GM19193 (cell line): ENCODE data around the gene MYBPC3.
A peak's percentile ranks its signal among the peaks of the same experiment; 100 is the strongest.

ENCODE experiments used
- POLR2A ChIP-seq: IDR thresholded peaks from 4 replicates; pipeline ENCODE4 v1.6.1; 2011; ENCODE audit not compliant: insufficient read depth, insufficient read length; ENCODE audit errors: extremely low read depth

The MYBPC3 gene

GRCh38 chr11:47352556-47352955, at the start of gene MYBPC3:
Gene MYBPC3 (minus strand): TSS chr11:47352702. CDS start chr11:47352647, 55 bp downstream.
- no peak for TF ChIP-seq POLR2A

- TF ChIP-seq POLR2A = peak; percentile 37
Measured at GRCh38 chr11:47400768-47401279, 48.3 kb upstream of the MYBPC3 start.

DNA sequence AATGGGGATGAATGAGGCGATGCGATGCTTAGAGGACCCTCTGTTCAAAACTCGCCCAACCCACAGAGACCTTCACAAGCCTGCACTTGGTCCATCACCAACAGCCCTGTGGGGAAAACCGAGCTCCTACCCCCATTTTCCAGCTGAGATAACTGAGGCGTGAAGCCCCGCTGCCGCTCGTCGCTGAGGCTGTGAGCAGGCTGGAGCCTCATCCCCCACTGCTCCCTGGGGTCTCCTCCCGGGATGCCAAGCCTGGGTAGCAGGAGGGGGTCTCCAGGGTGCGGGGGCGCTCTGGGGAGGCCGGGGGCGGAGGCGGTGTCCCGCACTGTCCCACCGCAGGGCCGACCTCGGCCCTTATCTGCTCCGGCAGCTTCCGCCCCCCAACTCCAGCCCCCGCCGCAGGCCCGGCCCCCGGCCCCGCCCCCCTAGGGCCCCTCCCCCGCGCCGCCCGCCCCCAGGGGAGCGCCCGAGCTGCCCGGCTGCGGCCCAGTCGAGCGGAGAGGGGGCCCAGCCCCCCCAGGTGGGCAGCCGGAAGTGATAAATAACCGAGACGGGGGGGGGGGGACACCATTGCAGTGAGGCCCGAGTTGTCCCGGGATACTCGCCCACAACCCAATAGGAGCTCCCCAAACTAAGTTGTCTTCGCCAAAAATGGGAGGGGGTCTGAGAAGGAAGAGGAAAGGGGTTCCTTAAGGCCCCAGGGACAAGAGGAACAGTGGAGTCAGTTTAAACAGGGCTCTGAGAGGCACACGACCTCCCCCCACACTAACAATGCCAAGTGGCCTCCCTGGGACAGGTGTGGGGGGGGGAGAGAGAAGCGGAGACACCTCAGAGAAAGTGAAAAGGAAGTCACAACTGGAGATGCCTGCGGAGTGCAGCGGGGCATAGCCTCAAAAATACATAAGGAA, 47.6 kb upstream of the MYBPC3 start:
- peak; percentile 55 for TF ChIP-seq POLR2A

DNA sequence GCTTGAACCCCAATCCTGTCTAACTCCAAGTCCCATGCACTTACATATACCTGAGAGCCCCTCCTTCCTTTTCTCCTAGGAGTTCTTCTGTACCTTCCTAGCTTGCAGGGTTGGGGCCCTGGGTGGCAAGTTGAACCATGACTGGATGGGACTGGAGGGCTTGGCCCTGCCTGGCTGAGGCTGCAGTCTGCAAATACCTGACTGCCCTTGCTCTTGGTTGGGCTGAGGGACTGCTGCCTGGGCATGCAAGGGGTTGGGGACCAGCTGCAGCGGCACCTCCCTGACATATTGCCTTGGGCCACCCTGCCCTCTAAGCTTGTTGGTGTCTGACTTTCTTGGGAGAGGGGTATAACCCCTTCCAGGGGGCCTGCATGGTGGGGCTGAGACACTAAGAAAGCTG, 46.0 kb upstream of the MYBPC3 start:
- no peak for TF ChIP-seq POLR2A

DNA sequence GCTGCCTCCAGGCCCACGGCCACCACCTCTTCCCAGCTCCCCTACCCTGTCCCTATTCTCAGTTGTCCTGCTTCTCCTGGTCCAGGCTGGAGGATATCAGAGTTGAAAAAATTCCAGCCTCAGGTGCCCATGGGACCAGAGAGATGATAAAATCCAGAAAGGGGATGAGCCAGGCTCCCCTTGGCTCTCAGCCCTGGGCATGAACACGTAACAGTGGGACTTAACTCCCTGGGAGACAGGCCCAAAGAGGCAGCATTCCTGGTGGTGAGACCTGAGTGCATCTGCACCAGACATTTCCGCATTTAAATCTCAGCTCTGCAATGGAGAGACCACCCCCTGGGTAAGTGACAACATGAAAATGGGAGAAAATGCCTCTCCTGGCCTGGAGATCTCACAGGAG, 45.5 kb upstream of the MYBPC3 start:
- no peak for TF ChIP-seq POLR2A

DNA sequence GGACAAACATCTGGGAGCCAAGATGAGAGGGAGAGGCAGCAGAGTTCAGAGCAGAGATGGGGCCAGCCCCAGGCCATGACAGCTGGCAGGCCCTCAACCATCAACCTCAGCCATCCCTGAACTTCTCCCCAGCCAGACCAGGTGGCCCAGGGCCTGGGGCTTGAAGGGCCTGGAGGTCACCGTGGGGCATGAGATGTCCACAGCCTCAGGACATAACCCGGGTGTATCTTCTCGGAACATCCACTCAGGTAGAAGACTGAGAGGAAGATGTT, 43.5 kb upstream of the MYBPC3 start:
- no peak for TF ChIP-seq POLR2A

DNA sequence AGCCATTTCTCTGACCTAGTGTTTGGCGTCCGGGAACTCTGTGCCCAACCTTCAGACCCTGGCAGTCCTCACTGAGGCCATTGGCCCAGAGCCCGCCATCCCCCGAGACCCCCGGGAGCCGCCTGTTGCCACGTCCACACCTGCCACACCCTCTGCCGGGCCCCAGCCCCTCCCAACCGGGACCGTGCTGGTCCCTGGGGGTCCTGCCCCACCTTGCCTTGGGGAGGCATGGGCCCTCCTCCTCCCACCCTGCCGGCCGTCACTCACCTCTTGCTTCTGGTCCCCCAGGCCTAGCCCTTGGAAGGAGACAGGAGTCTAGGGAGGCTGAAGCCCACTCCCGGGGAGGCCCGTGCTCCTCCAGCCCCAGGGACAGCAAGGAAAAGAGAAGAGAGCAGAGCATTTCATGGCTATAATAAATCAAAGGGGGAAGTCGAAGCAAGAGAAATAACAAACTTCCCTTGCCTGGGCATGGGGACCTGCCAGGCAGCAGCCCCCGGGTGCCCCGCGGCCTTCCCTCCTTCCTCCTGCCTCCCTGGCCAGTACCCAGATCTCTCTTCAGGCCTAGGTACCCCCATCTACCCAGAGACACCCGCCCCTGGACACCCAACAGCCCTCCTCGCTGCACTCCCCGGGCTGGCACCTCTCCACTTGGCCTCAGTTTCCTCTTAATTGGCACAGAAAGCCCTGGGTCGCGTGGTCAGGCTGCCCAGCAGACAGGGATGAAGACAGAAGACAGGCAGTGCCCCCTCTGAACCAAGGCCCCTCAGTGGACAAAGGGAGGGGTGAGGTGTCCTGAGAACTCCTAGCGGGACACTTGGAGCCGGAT, 42.9 kb upstream of the MYBPC3 start:
- TF ChIP-seq POLR2A = no peak

- TF ChIP-seq POLR2A = peak; percentile 79
Measured at GRCh38 chr11:47394322-47395222, 42.1 kb upstream of the MYBPC3 start.

GRCh38 chr11:47394050-47394321, 41.5 kb upstream of the MYBPC3 start:
- no peak for TF ChIP-seq POLR2A

- TF ChIP-seq POLR2A = no peak
Measured at GRCh38 chr11:47393163-47394049, 40.9 kb upstream of the MYBPC3 start.

GRCh38 chr11:47392546-47393162, 40.2 kb upstream of the MYBPC3 start:
- TF ChIP-seq POLR2A = no peak

DNA sequence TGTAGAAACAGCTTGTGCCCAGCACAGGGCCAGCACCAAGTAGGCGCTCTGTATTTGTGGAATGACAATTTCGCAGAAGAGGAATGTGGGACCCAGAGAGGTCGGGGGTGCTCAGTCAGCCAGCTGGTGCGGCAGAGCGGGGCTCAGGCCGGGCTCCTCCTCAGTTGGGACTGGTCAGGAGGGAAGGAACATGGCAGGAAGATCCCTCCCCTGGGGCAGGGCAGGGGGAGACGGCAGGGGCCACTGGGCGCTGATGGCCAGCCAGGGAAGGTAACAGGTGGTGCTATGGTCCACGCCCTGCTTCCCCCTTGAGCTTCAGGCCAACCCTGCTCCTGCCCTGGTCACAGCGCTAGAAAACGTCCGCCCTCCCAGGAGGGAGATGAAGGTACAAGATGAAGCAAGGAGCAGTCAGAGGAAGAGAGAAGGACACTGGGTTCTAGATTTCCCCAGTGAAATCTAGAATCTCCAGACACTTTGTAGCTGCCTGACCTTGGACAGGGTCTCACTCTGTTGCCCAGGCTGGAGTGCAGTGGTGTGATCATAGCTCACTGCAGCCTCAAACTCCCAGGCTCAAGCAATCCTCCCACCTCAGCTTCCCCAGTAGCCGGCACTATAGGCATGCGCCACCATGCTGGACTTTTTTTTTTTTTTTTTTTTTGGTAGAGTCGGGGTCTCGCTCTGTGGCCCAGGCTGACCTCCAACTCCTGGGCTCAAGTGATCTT, 39.4 kb upstream of the MYBPC3 start:
- TF ChIP-seq POLR2A = no peak

- no peak for TF ChIP-seq POLR2A
Measured at GRCh38 chr11:47391077-47391583, 38.6 kb upstream of the MYBPC3 start.
